ENCODE data around the gene ABCC4. TPM values are rescaled to one million over a fixed set of nuclear protein-coding genes. Genes with fewer than 3 reads are reported as not detected.

Gene ABCC4
- total RNA-seq, 4 donors from 2014 or later, result 3.9 to 6.8 (median 4.7) TPM

DNA sequence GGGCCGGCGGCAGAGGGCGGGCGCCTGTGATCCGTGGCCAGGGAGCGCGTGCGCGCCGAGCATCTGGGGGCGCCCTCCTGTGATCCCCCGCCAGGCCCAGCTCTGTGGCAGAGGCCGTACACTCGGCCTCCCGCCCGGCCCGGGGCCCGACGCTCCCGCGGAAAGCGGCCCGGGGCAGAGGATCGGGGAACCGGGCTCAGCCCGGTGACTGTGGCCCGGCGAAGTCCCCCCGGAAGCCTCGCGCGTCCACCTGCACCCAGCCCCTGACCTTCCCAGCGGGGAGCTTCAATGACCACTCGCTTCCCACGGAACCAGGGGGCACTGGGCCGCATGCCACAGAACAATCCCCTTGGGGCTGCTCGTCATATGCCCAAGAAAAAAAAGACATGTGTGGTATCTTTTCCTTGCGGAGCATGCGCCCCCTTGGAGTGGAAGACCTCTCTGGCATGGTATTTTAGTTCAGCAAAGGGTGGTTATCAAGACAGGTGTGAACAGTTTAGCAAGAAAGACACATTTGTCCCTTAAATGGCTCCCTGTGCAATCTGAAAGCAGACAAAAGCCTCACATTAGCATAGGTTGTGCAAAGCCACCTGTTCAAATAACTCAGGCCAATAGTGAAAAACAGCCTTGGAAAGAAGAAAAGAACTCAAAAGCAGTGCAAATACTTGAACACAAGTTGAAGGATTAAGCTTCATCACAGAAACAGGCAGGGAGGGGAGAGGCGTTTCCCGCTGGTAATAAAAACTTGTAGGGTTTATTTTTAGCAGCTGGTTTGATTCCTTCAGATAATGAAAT is 298.0 kb downstream of the ABCC4 start:
- peak overlapping the region in 1 of 2 donors; percentile 27 for H3K4me3 ChIP-seq
- H3K36me3 ChIP-seq, result no peaks in the 10 kb centered on the region
- peaks cover 39% of the 10 kb centered on the region for H3K27me3 ChIP-seq
- peaks cover 0 to 7% (median 0%) of the 10 kb centered on the region in 3 donors for H3K4me1 ChIP-seq
- no peaks in the 10 kb centered on the region for H3K9me3 ChIP-seq
- WGBS, 2 donors (ENCODE audit: low coverage in 1 of 2), result 20 to 33% methylated on average over 2 to 5 of the region's 41 CpGs
- no peak for ATAC-seq
- TF ChIP-seq POLR2A (IDR thresholded peaks at IDR 0.05) (no peak), POLR2AphosphoS5 (IDR thresholded peaks at IDR 0.05) (no peak), EP300 (IDR thresholded peaks at IDR 0.05) (no peak)
- TF ChIP-seq, protein P1, sequence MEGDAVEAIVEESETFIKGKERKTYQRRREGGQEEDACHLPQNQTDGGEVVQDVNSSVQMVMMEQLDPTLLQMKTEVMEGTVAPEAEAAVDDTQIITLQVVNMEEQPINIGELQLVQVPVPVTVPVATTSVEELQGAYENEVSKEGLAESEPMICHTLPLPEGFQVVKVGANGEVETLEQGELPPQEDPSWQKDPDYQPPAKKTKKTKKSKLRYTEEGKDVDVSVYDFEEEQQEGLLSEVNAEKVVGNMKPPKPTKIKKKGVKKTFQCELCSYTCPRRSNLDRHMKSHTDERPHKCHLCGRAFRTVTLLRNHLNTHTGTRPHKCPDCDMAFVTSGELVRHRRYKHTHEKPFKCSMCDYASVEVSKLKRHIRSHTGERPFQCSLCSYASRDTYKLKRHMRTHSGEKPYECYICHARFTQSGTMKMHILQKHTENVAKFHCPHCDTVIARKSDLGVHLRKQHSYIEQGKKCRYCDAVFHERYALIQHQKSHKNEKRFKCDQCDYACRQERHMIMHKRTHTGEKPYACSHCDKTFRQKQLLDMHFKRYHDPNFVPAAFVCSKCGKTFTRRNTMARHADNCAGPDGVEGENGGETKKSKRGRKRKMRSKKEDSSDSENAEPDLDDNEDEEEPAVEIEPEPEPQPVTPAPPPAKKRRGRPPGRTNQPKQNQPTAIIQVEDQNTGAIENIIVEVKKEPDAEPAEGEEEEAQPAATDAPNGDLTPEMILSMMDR (IDR thresholded peaks at IDR 0.05), result no peak
- no peak overlapping the region for H3K27ac ChIP-seq

DNA sequence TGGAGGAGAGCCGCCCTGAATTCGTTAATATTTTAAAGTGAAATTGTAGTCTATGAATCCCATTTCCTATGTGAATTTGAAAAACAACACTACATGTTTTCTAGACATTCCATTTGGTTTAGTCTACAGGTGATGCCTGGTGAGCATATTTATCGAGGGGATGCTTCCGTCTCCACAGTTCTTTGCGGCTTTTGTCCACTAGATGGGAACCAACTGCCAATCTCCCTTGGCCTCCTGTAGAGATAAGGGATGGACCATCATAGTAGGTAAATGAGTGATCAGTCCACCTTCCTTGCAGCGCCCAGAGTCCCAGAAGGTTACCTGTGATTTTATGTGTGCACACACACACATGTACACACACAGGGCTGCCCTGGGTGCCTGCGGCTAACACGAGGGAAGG is 299.1 kb downstream of the ABCC4 start:
- TF ChIP-seq, protein P1 (IDR thresholded peaks at IDR 0.05), result no peak
- TF ChIP-seq POLR2A (IDR thresholded peaks at IDR 0.05) (no peak), EP300 (IDR thresholded peaks at IDR 0.05) (no peak), POLR2AphosphoS5 (IDR thresholded peaks at IDR 0.05) (no peak)
- peaks cover 39% of the 10 kb centered on the region for H3K27me3 ChIP-seq
- H3K4me1 ChIP-seq, result peaks cover 0 to 7% (median 0%) of the 10 kb centered on the region in 3 donors
- no peaks in the 10 kb centered on the region for H3K9me3 ChIP-seq
- ATAC-seq, result no peak
- no peak overlapping the region for H3K27ac ChIP-seq
- H3K36me3 ChIP-seq, result no peaks in the 10 kb centered on the region
- H3K4me3 ChIP-seq, result no peak overlapping the region
- 92 to 100% methylated on average over 3 to 6 of the region's 8 CpGs for WGBS, 2 donors (ENCODE audit: low coverage in 1 of 2)

GRCh38 chr13:94999871-95000270 is 301.4 kb downstream of the ABCC4 start:
- Histone ChIP-seq H3K9me3 (peaks cover 0 to 5% (median 0%) of the 10 kb centered on the region in 3 donors), H3K27me3 (peaks cover 48% of the 10 kb centered on the region), H3K27ac (no peak overlapping the region), H3K36me3 (no peaks in the 10 kb centered on the region), H3K4me1 (peaks cover 0 to 7% (median 0%) of the 10 kb centered on the region in 3 donors), H3K4me3 (no peak overlapping the region)
- WGBS, 2 donors (ENCODE audit: low coverage in 1 of 2), result 59 to 74% methylated on average over 2 of the region's 2 CpGs
- ATAC-seq, result no peak
- TF ChIP-seq EP300 (IDR thresholded peaks at IDR 0.05) (no peak), POLR2AphosphoS5 (IDR thresholded peaks at IDR 0.05) (no peak), POLR2A (IDR thresholded peaks at IDR 0.05) (no peak)
- TF ChIP-seq, protein P1 (IDR thresholded peaks at IDR 0.05), result no peak

- Histone ChIP-seq H3K4me3 (no peak overlapping the region), H3K27me3 (peaks cover 33% of the 10 kb centered on the region), H3K36me3 (no peaks in the 10 kb centered on the region), H3K27ac (no peak overlapping the region), H3K4me1 (no peaks in the 10 kb centered on the region), H3K9me3 (peaks cover 0 to 5% (median 0%) of the 10 kb centered on the region in 3 donors)
- ATAC-seq, result no peak
- TF ChIP-seq POLR2AphosphoS5 (IDR thresholded peaks at IDR 0.05), result no peak
- no peak for TF ChIP-seq EP300 (IDR thresholded peaks at IDR 0.05)
- TF ChIP-seq, protein P1 (IDR thresholded peaks at IDR 0.05), result no peak
- TF ChIP-seq POLR2A (IDR thresholded peaks at IDR 0.05), result no peak
Measured at GRCh38 chr13:94997126-94997525, 304.1 kb downstream of the ABCC4 start.

- WGBS, 2 donors (ENCODE audit: low coverage in 1 of 2), result 38 to 50% methylated on average over 1 of the region's 1 CpG
- Histone ChIP-seq H3K4me3 (no peak overlapping the region), H3K27me3 (peaks cover 26% of the 10 kb centered on the region), H3K36me3 (no peaks in the 10 kb centered on the region), H3K27ac (no peak overlapping the region), H3K9me3 (peaks cover 0 to 5% (median 0%) of the 10 kb centered on the region in 3 donors), H3K4me1 (no peaks in the 10 kb centered on the region)
- no peak for TF ChIP-seq EP300 (IDR thresholded peaks at IDR 0.05)
- TF ChIP-seq, protein P1 (IDR thresholded peaks at IDR 0.05), result no peak
- no peak for TF ChIP-seq POLR2AphosphoS5 (IDR thresholded peaks at IDR 0.05)
- TF ChIP-seq POLR2A (IDR thresholded peaks at IDR 0.05), result no peak
- no peak for ATAC-seq
Measured at GRCh38 chr13:94996445-94996844, 304.8 kb downstream of the ABCC4 start.
